ENCODE results near the gene CTSV.
A peak's percentile ranks its signal among the peaks of the same experiment; 100 is the strongest.
"Not testable (repeated sequence)": the region's sequence is repeated elsewhere in the genome, so short reads cannot be mapped to it uniquely, and the experiment has no call there.

The CTSV gene

DNA sequence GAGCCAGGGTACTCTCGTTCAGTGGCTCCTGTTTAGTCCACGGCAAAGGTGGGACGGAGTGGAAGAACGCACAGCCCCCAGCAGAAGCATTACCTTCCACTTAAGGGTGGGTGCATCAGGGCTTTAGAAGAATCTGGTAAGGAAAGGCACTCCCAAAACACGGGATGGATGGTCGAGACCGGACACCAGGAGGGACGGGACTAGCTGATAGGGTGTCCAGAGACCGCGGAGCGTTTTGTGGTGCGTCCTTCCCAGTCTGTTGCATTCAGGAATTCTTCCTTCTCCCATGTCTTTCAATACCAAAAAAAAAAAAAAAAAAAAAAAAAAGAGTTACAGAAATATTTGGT, 545 bp upstream of the CTSV start:
- DNase-seq: no peak

DNA sequence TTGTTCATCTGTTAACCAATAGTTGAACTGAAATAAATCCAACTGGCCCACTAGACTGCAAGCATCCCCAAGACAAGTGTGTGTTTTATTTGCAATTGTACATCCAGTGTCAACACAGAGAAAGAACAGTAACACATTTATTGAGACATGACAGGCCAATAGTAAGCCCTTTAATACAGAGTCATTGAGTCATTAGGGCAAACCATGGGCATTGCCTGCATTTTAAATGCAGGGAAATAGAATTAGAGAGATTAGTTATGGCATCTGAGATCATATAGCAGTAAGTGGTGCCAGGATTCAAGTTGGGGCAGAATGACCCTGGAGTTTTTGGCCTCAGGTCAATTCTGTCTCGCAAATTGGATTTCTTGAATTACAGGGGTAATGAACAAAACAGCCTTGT, 15.4 kb downstream of the CTSV start:
- DNase-seq: not testable (repeated sequence)

DNA sequence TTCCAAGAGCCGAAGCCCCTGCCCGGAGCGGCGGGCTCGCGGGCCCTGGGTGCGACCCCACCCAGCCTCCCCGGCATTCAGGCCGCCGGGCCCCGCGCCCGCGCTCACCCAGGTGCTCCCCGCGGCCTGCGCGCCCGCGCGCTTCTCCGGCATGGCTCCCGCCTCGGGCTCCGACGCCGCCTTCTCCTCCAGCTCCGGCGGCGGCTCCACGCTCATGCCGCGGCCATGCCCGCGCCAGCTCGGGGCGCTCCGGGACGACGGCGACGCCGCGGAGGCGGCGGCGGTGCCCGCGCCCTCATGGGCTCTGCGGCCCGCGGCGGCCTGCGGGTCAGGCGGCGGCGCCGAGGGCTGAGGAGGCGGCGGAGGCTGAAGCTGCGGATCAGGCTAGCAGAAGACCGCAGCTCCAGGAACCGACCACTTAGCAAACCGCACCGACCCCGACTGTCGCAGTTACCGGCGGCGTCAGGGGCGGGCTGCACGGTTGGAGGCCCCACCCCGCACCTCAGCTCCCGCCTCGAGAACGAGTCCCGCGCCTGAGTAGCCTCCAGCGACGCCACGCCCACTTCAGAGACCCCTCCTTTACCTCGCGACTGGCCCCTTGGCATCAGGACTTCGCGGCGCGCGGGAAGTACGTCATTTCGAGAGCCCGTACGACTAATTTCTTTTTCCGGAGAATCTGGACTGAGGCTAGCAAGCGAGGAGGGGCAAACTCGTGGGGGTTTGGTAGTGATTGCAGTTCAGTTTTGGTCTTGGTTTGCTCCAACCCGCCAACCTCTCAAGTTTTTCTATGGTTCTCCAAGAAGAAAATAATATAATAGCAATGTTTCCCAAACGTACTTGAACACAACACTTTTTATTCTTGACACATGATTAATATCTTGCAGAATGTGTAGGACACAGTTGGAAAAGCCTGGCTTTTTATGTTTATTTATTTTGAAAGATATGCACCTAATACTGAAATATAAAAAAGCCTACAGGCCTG, 25.5 kb downstream of the CTSV start:
- DNase-seq: peak; percentile 85

GRCh38 chr9:97012617-97013016, 26.3 kb downstream of the CTSV start:
- DNase-seq: peak; percentile 38

DNA sequence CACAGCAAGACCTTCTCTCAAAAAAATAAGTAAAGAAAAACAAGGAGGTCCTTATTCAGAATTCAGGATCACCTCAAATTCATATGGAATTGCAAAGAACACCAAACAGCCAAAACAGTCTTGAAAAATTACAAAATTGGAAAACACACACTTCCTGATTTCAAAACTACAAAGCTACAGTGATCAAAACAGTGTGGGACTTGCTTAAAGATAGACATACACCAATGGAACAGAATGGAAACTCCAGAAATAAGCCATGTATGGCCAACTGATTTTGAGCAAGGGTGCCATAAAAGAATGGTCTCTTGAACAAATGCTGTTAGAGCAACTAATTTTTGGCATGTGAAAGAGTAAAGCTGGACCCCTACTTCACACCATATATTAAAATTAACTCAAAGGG, 36.7 kb downstream of the CTSV start:
- not testable (repeated sequence) for DNase-seq

GRCh38 chr9:97001338-97001737, 37.6 kb downstream of the CTSV start:
- not testable (repeated sequence) for DNase-seq

GRCh38 chr9:97000139-97000787, 38.7 kb downstream of the CTSV start:
- not testable (repeated sequence) for DNase-seq

DNA sequence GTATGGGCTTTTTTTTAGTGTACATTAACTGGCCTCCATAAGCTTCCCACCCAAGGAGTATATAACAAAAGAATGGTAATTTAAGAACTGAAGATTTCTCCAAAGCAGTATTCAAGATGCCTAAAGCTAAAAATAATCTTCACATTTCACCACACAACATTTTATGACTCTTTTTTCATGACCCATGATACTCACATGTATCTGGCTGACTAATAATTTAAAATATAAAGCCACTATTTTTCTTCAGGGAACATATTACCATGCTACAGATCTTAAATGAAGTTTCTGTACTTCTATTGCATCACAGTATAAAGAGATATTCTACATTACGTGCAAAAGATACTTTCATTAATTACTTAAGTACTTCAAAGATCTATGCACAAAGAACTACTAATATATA, 39.2 kb downstream of the CTSV start:
- DNase-seq: not testable (repeated sequence)

GRCh38 chr9:96997009-96997701, 41.8 kb downstream of the CTSV start:
- not testable (repeated sequence) for DNase-seq

DNA sequence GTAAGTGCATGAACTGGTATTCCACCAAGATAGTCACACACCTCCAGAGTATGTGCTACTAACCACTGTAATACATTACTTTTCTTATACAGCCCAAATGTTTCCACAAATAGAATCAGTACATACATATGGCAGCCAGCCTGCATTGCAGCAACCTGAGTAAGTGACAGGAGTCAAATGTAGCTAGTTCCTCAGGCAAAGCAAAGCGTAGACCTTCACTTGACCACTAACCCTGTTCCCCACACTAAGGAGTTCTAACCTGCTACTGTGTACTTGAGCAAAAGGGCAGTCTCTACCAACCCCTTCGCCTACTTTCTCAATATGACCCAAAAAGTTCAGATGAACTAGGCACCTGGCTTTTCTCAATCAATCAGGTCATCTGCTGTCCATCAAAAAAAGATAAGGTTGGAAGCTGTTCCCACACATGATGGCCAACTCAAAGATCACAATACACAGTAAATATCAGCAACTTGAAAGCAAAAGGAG, 44.4 kb downstream of the CTSV start:
- not testable (repeated sequence) for DNase-seq

- not testable (repeated sequence) for DNase-seq
Observed at GRCh38 chr9:96992303-96992702, 46.6 kb downstream of the CTSV start.

- not testable (repeated sequence) for DNase-seq
Observed at GRCh38 chr9:96989747-96990318, 49.1 kb downstream of the CTSV start.

GRCh38 chr9:96984887-96985286, 54.1 kb downstream of the CTSV start:
- DNase-seq: not testable (repeated sequence)

DNA sequence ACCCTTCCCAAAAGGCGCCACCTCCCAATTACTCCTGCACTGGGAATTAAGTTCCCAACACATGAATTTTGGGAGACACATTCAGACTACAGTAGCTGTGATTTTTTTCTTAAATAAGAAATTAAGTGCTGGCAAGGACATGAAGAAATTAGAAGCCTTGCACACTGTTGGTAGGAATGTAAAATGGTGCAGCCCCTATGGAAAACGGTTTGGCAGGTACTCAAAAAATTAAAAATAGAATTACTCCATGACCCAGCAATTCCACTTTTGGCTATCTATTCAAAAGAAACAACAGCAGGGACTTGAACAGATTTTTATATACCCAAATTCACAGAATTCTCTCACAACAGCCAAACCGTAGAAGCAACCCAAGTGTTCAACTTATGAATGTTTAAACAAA, 54.8 kb downstream of the CTSV start:
- not testable (repeated sequence) for DNase-seq

- not testable (repeated sequence) for DNase-seq
Observed at GRCh38 chr9:96983496-96984122, 55.3 kb downstream of the CTSV start.
